NCI-H748 (cell line): ENCODE measurements around the gene SGK2.
"Not testable (repeated sequence)": the region's sequence is repeated elsewhere in the genome, so short reads cannot be mapped to it uniquely, and the experiment has no call there.

ENCODE experiments used
- DNase-seq: peaks from one replicate; lab custom pipeline; 2025; ENCODE audit not compliant: unreplicated experiment; lab: John Stamatoyannopoulos, UW

SGK2 gene

DNA sequence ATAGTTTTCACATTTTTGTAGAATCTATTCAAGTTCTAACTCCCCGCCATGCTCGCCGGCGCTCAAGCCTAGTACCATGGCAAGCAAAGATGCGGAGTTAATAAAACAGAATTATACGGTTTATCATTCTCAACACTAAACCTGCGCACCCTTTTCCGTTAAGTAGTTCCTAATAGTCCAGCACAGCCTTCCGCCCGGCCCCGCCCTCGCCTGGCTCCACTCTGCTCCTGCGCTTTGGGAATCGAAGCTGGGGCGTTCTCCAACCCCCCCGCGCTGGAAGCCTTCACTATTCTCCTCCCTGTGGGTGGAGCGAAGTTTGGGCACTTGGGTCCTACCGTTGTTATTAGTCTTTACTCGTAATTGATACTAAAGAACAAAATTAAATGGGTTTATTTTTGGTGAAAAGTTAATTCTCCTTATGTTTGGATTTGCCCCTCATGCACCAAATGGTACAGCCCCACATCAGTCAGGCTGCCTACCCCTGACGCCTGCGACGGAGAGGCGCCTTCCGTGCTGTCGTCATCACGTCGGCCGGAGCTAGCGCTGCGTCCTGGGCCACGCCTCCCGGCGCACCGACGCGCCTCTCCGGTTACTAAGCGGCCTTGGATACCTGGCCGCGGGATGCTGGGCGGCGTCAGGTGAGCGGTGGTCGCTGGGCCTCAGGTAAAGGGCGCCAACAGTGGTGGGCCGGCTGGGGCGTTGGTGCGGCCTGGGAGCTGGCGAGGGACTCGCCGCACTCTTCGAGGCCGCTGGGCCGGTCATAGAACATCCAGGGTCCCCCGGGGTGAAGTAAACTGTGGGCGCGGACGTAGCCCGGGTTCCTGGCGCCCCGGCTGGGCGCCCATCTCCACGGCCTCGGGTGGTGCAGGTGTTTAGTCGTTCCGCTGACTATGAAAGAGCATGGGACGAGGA is 31.8 kb downstream of the SGK2 start, which contains the start of gene IFT52:
TSS of gene IFT52 (plus strand) at position 546 of the 912 bp plus-strand sequence. CDS start 3,762 bp downstream, outside the sequence.
- DNase-seq = peak; percentile 97

- DNase-seq = not testable (repeated sequence)
Observed at GRCh38 chr20:43601960-43602359, 43.1 kb downstream of the SGK2 start.

- no peak for DNase-seq
Observed at GRCh38 chr20:43603124-43603523, 44.3 kb downstream of the SGK2 start.

DNA sequence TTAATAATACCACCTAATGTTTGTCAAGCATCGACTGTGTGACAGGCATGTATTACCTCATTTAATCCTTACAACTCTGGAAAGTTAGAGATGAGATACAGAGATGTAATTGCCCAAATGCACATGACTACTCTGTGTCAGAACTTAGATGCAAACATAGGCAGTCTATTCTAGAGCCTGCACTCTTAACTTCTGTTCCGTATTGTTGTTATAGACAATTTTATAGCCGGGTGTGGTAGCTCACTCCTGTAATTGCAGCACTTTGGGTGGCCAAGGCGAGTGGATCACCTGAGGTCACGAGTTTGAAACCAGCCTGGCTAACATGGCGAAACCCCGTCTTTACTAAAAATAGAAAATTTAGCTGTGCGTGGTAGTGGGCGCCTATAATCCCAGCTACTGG is 46.9 kb downstream of the SGK2 start:
- DNase-seq = no peak

DNA sequence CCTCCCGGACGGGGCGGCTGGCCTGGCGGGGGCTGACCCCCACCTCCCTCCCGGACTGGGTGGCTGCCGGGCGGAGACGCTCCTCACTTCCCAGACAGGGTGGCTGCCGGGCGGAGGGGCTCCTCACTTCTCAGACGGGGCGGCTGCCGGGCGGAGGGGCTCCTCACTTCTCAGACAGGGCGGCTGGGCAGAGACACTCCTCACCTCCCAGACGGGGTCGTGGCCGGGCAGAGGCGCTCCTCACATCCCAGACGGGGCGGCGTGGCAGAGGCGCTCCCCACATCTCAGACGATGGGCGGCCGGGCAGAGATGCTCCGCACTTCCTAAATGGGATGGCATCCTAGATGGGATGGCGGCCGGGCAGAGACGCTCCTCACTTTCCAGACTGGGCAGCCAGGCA is 48.5 kb downstream of the SGK2 start:
- DNase-seq = not testable (repeated sequence)

DNA sequence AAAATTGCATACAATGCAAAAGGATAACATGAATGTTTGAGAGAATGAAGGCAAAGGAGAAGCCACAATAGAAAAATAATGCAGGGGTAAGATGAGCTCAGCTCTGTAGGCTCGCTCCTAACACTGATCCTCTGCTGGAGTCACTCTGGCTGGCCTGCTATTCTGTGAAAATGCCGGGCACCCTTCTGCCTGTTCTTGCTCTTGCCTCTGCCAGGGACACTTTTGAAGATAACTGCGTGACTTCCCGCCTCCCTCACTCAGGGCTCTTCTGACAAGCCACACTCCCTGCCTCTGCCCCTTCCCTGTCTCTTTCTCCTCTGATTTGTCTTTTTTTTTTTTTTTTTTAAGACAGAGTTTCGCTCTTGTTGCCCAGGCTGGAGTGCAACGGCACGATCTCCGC is 72.8 kb downstream of the SGK2 start:
- no peak for DNase-seq
